Mesendoderm (in vitro differentiated cells): Measurements from ENCODE around the gene SEMA3B.
A peak's percentile ranks its signal among the peaks of the same experiment; 100 is the strongest.

Source experiments
- DNase-seq: peaks from one replicate; pipeline ENCODE4 v3.0.0; 2013
- H2AK5ac ChIP-seq: 2 replicates; pipeline ENCODE4 v1.6.1; 2013; ENCODE audit warnings: low read length, inconsistent platforms
- H2BK120ac ChIP-seq: 2 replicates; pipeline ENCODE4 v1.6.1; 2013; ENCODE audit warnings: low read depth, mild to moderate bottlenecking, low read length, moderate library complexity, mixed read lengths
- H2BK15ac ChIP-seq: replicated peaks from 2 replicates; pipeline ENCODE4 v1.6.1; 2013; ENCODE audit warnings: low read depth, mild to moderate bottlenecking, moderate library complexity
- H2BK5ac ChIP-seq: 2 replicates; pipeline ENCODE4 v1.6.1; 2013; ENCODE audit warnings: low read length, inconsistent platforms
- H3K18ac ChIP-seq: 2 replicates; pipeline ENCODE4 v1.6.1; 2013; ENCODE audit warnings: mild to moderate bottlenecking, low read length, mixed read lengths
- H3K23ac ChIP-seq: one replicate; pipeline ENCODE4 v1.6.1; 2013; ENCODE audit warnings: low read length
- H3K27ac ChIP-seq: 2 replicates; pipeline ENCODE4 v1.5.1; 2013; ENCODE audit warnings: low read depth, mild to moderate bottlenecking, inconsistent platforms, low read length, moderate library complexity
- H3K27me3 ChIP-seq: 2 replicates; pipeline ENCODE4 v1.6.1; 2013; ENCODE audit warnings: low read length, control low read depth, mild to moderate bottlenecking, inconsistent platforms; ENCODE audit not compliant: insufficient read depth, poor library complexity
- H3K36me3 ChIP-seq: 2 replicates; pipeline ENCODE4 v1.6.1; 2013; ENCODE audit warnings: low read length, inconsistent platforms; ENCODE audit not compliant: control insufficient read depth, insufficient read depth
- H3K4ac ChIP-seq: one replicate; pipeline ENCODE4 v1.6.1; 2013; ENCODE audit warnings: low read depth, mild to moderate bottlenecking, low read length, moderate library complexity
- H3K4me1 ChIP-seq: 2 replicates; pipeline ENCODE4 v1.6.1; 2013; ENCODE audit warnings: low read depth, low read length, inconsistent platforms; ENCODE audit not compliant: control insufficient read depth
- H3K4me2 ChIP-seq: 2 replicates; pipeline ENCODE4 v1.6.1; 2013; ENCODE audit warnings: low read length
- H3K4me3 ChIP-seq: 2 replicates; pipeline ENCODE4 v1.5.1; 2013; ENCODE audit warnings: mild to moderate bottlenecking, low read length
- H3K56ac ChIP-seq: one replicate; pipeline ENCODE4 v1.6.1; 2013; ENCODE audit warnings: low read length
- H3K79me1 ChIP-seq: 2 replicates; pipeline ENCODE4 v1.6.1; 2013; ENCODE audit warnings: low read length, inconsistent platforms
- H3K79me2 ChIP-seq: 2 replicates; pipeline ENCODE4 v1.6.1; 2013; ENCODE audit warnings: mild to moderate bottlenecking, low read length; ENCODE audit not compliant: control insufficient read depth, insufficient read depth
- H3K9ac ChIP-seq: 2 replicates; pipeline ENCODE4 v1.6.1; 2013; ENCODE audit warnings: low read length, inconsistent platforms
- H4K5ac ChIP-seq: one replicate; pipeline ENCODE4 v1.6.1; 2013; ENCODE audit warnings: low read length
- H4K8ac ChIP-seq: one replicate; pipeline ENCODE4 v1.6.1; 2013; ENCODE audit warnings: low read depth, mild to moderate bottlenecking, control low read depth, low read length, moderate library complexity
- WGBS: extraction: QIAGEN DNeasy Blood & Tissue Kit; methylation state at CpG from one replicate; pipeline ENCODE4 v1.1.7; 2013; ENCODE audit warnings: low lambda C conversion rate, missing lambda C conversion rate; ENCODE audit not compliant: insufficient coverage; ENCODE audit errors: extremely low coverage; 5-methylcytosine and 5-hydroxymethylcytosine counted together

Gene SEMA3B

GRCh38 chr3:50289130-50289529, 20.2 kb downstream of the SEMA3B start:
- Histone ChIP-seq H2AK5ac (no peak overlapping the region), H3K4me2 (no peak overlapping the region), H3K9ac (no peak overlapping the region), H4K8ac (no peak overlapping the region), H3K36me3 (peaks cover 15% of the 10 kb centered on the region), H3K4ac (no peak overlapping the region), H3K27me3 (no peaks in the 10 kb centered on the region), H4K5ac (no peak overlapping the region), H3K79me2 (peaks cover 14% of the 10 kb centered on the region), H2BK120ac (no peak overlapping the region), H3K79me1 (peaks cover 15% of the 10 kb centered on the region), H3K18ac (no peak overlapping the region), H3K4me3 (no peak overlapping the region), H3K4me1 (peaks cover 3% of the 10 kb centered on the region), H3K27ac (no peak overlapping the region), H2BK15ac (no peak overlapping the region), H3K23ac (no peak overlapping the region), H2BK5ac (no peak overlapping the region), H3K56ac (no peak overlapping the region)
- no peak for DNase-seq
- WGBS: no CpG with 5 or more reads among the region's 6 CpGs

- Histone ChIP-seq H4K5ac (no peak overlapping the region), H3K27me3 (no peaks in the 10 kb centered on the region), H3K79me1 (peaks cover 15% of the 10 kb centered on the region), H4K8ac (no peak overlapping the region), H3K4me3 (no peak overlapping the region), H3K36me3 (peaks cover 15% of the 10 kb centered on the region), H3K18ac (no peak overlapping the region), H3K4me1 (peaks cover 3% of the 10 kb centered on the region), H3K23ac (no peak overlapping the region), H3K56ac (no peak overlapping the region), H3K9ac (no peak overlapping the region), H2BK120ac (no peak overlapping the region), H3K4ac (no peak overlapping the region), H2BK5ac (no peak overlapping the region), H2AK5ac (no peak overlapping the region), H3K27ac (no peak overlapping the region), H3K4me2 (no peak overlapping the region), H3K79me2 (peaks cover 14% of the 10 kb centered on the region), H2BK15ac (no peak overlapping the region)
- no peak for DNase-seq
- WGBS: no CpG with 5 or more reads among the region's 16 CpGs
Measured at GRCh38 chr3:50290161-50290641, 21.3 kb downstream of the SEMA3B start.

- peak within 1 kb of the TSS; percentile 27 for H2AK5ac ChIP-seq
- peak; percentile 99 for DNase-seq
- no CpG with 5 or more reads among the region's 67 CpGs for WGBS
- H2BK120ac ChIP-seq: no peak within 1 kb of the TSS
- no peaks in the 10 kb centered on the region for H3K27me3 ChIP-seq
- H3K56ac ChIP-seq: peak within 1 kb of the TSS; percentile 95
- H3K23ac ChIP-seq: no peak within 1 kb of the TSS
- peak within 1 kb of the TSS; percentile 96 for H3K4me3 ChIP-seq
- peak within 1 kb of the TSS; percentile 77 for H3K4ac ChIP-seq
- peak within 1 kb of the TSS; percentile 7 for H3K18ac ChIP-seq
- peaks cover 3% of the 10 kb centered on the region for H3K4me1 ChIP-seq
- H3K79me1 ChIP-seq: peaks cover 15% of the 10 kb centered on the region
- H3K36me3 ChIP-seq: peaks cover 15% of the 10 kb centered on the region
- peaks cover 14% of the 10 kb centered on the region for H3K79me2 ChIP-seq
- no peak within 1 kb of the TSS for H2BK15ac ChIP-seq
- no peak within 1 kb of the TSS for H4K8ac ChIP-seq
- H4K5ac ChIP-seq: peak within 1 kb of the TSS; percentile 95
- peak within 1 kb of the TSS; percentile 98 for H3K9ac ChIP-seq
- peak within 1 kb of the TSS; percentile 35 for H2BK5ac ChIP-seq
- peak within 1 kb of the TSS; percentile 79 for H3K4me2 ChIP-seq
- H3K27ac ChIP-seq: no peak within 1 kb of the TSS
Measured at GRCh38 chr3:50292159-50293078, 23.5 kb downstream of the SEMA3B start, which contains the start of gene IFRD2. TSS of gene IFRD2 (minus strand) at chr3:50292429. CDS start at chr3:50292274, 155 bp downstream.

GRCh38 chr3:50293079-50293801, 24.3 kb downstream of the SEMA3B start:
- Histone ChIP-seq H3K27ac (no peak overlapping the region), H3K23ac (no peak overlapping the region), H3K79me1 (peaks cover 15% of the 10 kb centered on the region), H4K8ac (no peak overlapping the region), H2BK120ac (no peak overlapping the region), H3K4me3 (no peak overlapping the region), H3K4ac (no peak overlapping the region), H2BK5ac (no peak overlapping the region), H4K5ac (no peak overlapping the region), H3K27me3 (no peaks in the 10 kb centered on the region), H3K56ac (peak overlapping the region; percentile 90), H2BK15ac (no peak overlapping the region), H3K36me3 (peaks cover 15% of the 10 kb centered on the region), H2AK5ac (no peak overlapping the region), H3K79me2 (peaks cover 14% of the 10 kb centered on the region), H3K4me2 (no peak overlapping the region), H3K18ac (no peak overlapping the region), H3K4me1 (peaks cover 3% of the 10 kb centered on the region), H3K9ac (peak overlapping the region; percentile 68)
- WGBS: no CpG with 5 or more reads among the region's 12 CpGs
- DNase-seq: no peak

GRCh38 chr3:50294089-50294488, 25.1 kb downstream of the SEMA3B start:
- peaks cover 9% of the 10 kb centered on the region for H3K36me3 ChIP-seq
- no peak overlapping the region for H3K18ac ChIP-seq
- H3K56ac ChIP-seq: no peak overlapping the region
- H4K8ac ChIP-seq: no peak overlapping the region
- no peak overlapping the region for H3K27ac ChIP-seq
- H3K4ac ChIP-seq: no peak overlapping the region
- peaks cover 14% of the 10 kb centered on the region for H3K79me2 ChIP-seq
- H2BK15ac ChIP-seq: no peak overlapping the region
- no peak overlapping the region for H3K4me3 ChIP-seq
- no peak overlapping the region for H4K5ac ChIP-seq
- peaks cover 15% of the 10 kb centered on the region for H3K79me1 ChIP-seq
- H2BK5ac ChIP-seq: no peak overlapping the region
- WGBS: no CpG with 5 or more reads among the region's 4 CpGs
- no peak overlapping the region for H3K9ac ChIP-seq
- H3K27me3 ChIP-seq: no peaks in the 10 kb centered on the region
- H3K23ac ChIP-seq: no peak overlapping the region
- no peak for DNase-seq
- H3K4me1 ChIP-seq: peaks cover 5% of the 10 kb centered on the region
- no peak overlapping the region for H3K4me2 ChIP-seq
- H2AK5ac ChIP-seq: no peak overlapping the region
- no peak overlapping the region for H2BK120ac ChIP-seq
